Ectodermal cell (in vitro differentiated cells): ENCODE data around the gene HIVEP3.

Experiments
- H3K27ac ChIP-seq: 2 replicates; pipeline ENCODE4 v1.7.0; 2013; ENCODE audit warnings: mild to moderate bottlenecking, low read depth, low read length; ENCODE audit not compliant: insufficient read depth, poor library complexity, severe bottlenecking
- H3K27me3 ChIP-seq: 2 replicates; pipeline ENCODE4 v1.7.0; 2013; ENCODE audit warnings: mild to moderate bottlenecking, low read length; ENCODE audit not compliant: insufficient read depth, control insufficient read depth, poor library complexity, severe bottlenecking
- H3K36me3 ChIP-seq: one replicate; pipeline ENCODE4 v1.7.0; 2013; ENCODE audit warnings: low read length; ENCODE audit not compliant: control insufficient read depth, insufficient read depth
- H3K4me1 ChIP-seq: one replicate; pipeline ENCODE4 v1.7.0; 2013; ENCODE audit warnings: low read length; ENCODE audit not compliant: control insufficient read depth, insufficient read depth
- H3K4me3 ChIP-seq: 2 replicates; pipeline ENCODE4 v1.7.0; 2013; ENCODE audit warnings: low read depth, low read length, control low read depth; ENCODE audit not compliant: insufficient read depth
- H3K9me3 ChIP-seq: 2 replicates; pipeline ENCODE4 v1.7.0; 2013; ENCODE audit warnings: mild to moderate bottlenecking, low read length, moderate library complexity; ENCODE audit not compliant: control insufficient read depth
- WGBS, 2 experiments: methylation state at CpG; one replicate each; pipeline ENCODE4 v1.1.7; 2013; ENCODE audit warnings: missing lambda C conversion rate in 2 of 2; 5-methylcytosine and 5-hydroxymethylcytosine counted together

The HIVEP3 gene

GRCh38 chr1:41752514-41753170 is 166.1 kb downstream of the HIVEP3 start:
- Histone ChIP-seq H3K36me3 (no peaks in the 10 kb centered on the region), H3K4me3 (no peak overlapping the region), H3K9me3 (no peaks in the 10 kb centered on the region), H3K4me1 (no peaks in the 10 kb centered on the region), H3K27ac (no peak overlapping the region), H3K27me3 (no peaks in the 10 kb centered on the region)
- WGBS, 2 experiments: 87 to 92% methylated on average over 9 of the region's 9 CpGs

GRCh38 chr1:41751804-41752513 is 166.8 kb downstream of the HIVEP3 start:
- no peaks in the 10 kb centered on the region for H3K4me1 ChIP-seq
- H3K4me3 ChIP-seq: no peak overlapping the region
- no peaks in the 10 kb centered on the region for H3K9me3 ChIP-seq
- no peaks in the 10 kb centered on the region for H3K36me3 ChIP-seq
- no peaks in the 10 kb centered on the region for H3K27me3 ChIP-seq
- H3K27ac ChIP-seq: no peak overlapping the region
- WGBS, 2 experiments: 94 to 95% methylated on average over 9 of the region's 9 CpGs

DNA sequence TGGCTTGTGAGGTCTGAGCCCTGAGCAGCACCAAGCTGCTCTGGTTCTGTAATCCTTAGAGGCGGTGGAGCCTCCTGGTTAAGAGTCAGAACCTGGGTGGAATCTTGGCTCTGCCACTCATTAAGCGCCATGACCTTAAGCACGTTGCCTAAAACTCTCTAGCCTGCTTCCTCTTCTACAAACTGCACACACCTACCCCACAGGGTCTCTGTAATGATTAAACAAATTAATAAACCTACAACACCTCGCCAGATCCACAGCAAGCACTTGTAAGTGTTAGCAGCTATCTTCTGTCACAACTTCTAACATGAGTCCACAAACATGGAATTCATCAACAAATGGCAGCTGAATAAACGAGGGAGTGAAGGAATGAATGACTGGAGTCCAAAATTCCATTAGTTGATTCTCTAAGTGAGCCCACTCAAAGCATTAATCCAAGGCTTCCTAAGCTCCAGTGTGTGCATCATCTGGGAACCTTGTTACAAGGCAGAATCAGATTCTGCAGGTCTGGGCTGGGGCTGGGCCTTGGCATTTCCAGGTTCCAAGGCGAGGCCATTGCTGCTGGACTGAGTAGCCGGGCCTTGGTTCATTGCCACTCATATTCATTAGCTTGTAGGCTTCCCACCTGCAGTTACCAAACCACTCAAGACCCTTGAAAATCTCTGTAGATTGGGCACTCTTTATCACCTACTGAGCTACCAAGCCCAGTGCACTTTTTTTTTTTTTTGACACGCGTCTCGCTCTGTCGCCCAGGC is 168.6 kb downstream of the HIVEP3 start:
- H3K4me3 ChIP-seq: no peak overlapping the region
- 74 to 79% methylated on average over 11 of the region's 11 CpGs for WGBS, 2 experiments
- H3K36me3 ChIP-seq: no peaks in the 10 kb centered on the region
- no peaks in the 10 kb centered on the region for H3K4me1 ChIP-seq
- H3K27me3 ChIP-seq: no peaks in the 10 kb centered on the region
- no peaks in the 10 kb centered on the region for H3K9me3 ChIP-seq
- no peak overlapping the region for H3K27ac ChIP-seq

GRCh38 chr1:41745022-41745421 is 173.7 kb downstream of the HIVEP3 start:
- H3K4me3 ChIP-seq: no peak overlapping the region
- WGBS, 2 experiments: 79 to 88% methylated on average over 2 of the region's 2 CpGs
- H3K4me1 ChIP-seq: no peaks in the 10 kb centered on the region
- no peak overlapping the region for H3K27ac ChIP-seq
- no peaks in the 10 kb centered on the region for H3K36me3 ChIP-seq
- no peaks in the 10 kb centered on the region for H3K9me3 ChIP-seq
- H3K27me3 ChIP-seq: no peaks in the 10 kb centered on the region

DNA sequence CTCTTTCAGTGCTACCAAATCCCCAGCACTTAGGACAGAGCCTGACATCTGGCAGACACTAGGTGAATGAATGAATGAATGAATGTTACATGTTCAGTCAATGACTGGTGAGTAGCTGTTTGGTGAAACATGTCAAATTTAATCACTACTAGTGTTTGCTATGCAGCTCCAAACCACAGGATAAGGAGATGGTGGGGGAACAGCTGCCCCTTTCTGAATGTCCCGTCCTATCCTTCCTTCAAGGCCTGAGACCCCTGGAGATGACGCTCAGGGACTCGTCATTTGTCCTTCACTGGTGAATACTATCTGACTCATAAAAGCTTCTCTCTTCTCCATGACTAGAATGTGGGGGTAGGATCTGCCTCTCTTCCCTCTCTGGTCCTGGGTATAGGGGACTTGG is 175.4 kb downstream of the HIVEP3 start:
- no peak overlapping the region for H3K27ac ChIP-seq
- no peaks in the 10 kb centered on the region for H3K9me3 ChIP-seq
- H3K36me3 ChIP-seq: no peaks in the 10 kb centered on the region
- 94 to 95% methylated on average over 3 of the region's 3 CpGs for WGBS, 2 experiments
- no peaks in the 10 kb centered on the region for H3K4me1 ChIP-seq
- no peak overlapping the region for H3K4me3 ChIP-seq
- H3K27me3 ChIP-seq: no peaks in the 10 kb centered on the region

- WGBS, 2 experiments: 80 to 82% methylated on average over 5 of the region's 5 CpGs
- no peaks in the 10 kb centered on the region for H3K27me3 ChIP-seq
- H3K4me3 ChIP-seq: no peak overlapping the region
- H3K4me1 ChIP-seq: no peaks in the 10 kb centered on the region
- H3K27ac ChIP-seq: no peak overlapping the region
- no peaks in the 10 kb centered on the region for H3K9me3 ChIP-seq
- H3K36me3 ChIP-seq: no peaks in the 10 kb centered on the region
Observed at GRCh38 chr1:41742219-41742618, 176.5 kb downstream of the HIVEP3 start.

DNA sequence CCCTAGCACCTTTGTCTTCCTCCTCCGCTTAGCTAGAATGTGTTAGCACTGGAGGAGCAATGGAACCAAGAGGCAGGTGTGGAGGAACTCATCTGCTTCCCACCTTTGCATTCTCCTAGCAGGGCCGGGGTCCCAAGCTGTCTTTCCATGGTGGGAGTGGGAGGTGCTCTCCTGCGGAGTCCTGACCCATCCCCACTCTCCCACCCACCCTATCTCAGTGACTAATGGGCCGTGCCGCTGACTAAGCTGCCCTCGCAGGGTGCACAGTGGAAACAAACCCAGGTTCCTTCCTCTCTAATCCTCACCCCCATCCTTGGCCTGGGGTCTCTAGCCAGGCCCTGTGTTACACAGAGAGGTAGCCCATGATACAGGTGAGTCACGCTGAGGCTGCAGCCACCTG is 177.5 kb downstream of the HIVEP3 start:
- no peaks in the 10 kb centered on the region for H3K9me3 ChIP-seq
- no peak overlapping the region for H3K27ac ChIP-seq
- H3K27me3 ChIP-seq: no peaks in the 10 kb centered on the region
- 88 to 89% methylated on average over 6 to 7 of the region's 7 CpGs for WGBS, 2 experiments
- H3K36me3 ChIP-seq: no peaks in the 10 kb centered on the region
- peaks cover 4% of the 10 kb centered on the region for H3K4me1 ChIP-seq
- H3K4me3 ChIP-seq: no peak overlapping the region

DNA sequence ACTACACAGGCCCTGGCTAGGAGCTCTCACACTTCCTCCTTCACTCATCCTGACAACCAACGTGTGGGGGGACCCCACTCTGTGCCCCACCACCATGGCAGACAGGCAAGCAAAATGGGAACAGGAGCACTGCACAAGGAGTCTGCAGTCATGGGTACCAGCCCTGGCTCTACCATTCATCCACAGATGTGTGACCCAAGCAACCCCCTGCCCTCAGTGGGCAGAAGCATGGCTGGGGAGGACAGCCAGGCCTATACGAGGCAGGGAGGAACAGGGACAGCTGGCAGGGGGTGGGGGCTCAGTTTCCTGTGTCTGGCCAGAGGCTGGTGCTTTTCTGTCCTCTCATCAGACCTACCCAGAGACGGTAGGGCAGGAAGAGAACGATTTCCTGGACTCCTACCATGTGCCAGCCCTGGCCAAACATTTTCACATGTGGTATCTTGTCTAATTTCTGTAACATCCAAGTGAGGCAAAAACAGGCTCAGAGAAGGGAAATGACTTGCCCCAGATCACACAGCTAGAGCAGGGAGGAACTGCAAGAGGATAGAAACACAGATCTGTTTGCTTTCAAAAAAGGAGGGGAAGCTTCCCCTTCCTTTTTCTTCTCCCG is 178.0 kb downstream of the HIVEP3 start:
- WGBS, 2 experiments: 80 to 84% methylated on average over 4 to 5 of the region's 5 CpGs
- Histone ChIP-seq H3K27me3 (no peaks in the 10 kb centered on the region), H3K4me1 (peaks cover 9% of the 10 kb centered on the region), H3K36me3 (no peaks in the 10 kb centered on the region), H3K9me3 (no peaks in the 10 kb centered on the region), H3K27ac (no peak overlapping the region), H3K4me3 (no peak overlapping the region)

GRCh38 chr1:41740058-41740457 is 178.7 kb downstream of the HIVEP3 start:
- Histone ChIP-seq H3K27ac (no peak overlapping the region), H3K36me3 (no peaks in the 10 kb centered on the region), H3K9me3 (no peaks in the 10 kb centered on the region), H3K27me3 (no peaks in the 10 kb centered on the region), H3K4me1 (peaks cover 16% of the 10 kb centered on the region), H3K4me3 (no peak overlapping the region)
- 96 to 97% methylated on average over 5 of the region's 5 CpGs for WGBS, 2 experiments
